Measurements from ENCODE around the gene CCDC188. TPM values are rescaled to one million over a fixed set of nuclear protein-coding genes. Genes with fewer than 3 reads are reported as not detected.

The CCDC188 gene
- total and polyA plus RNA-seq, 2 of the 8 experiments (the other 6 are each of a cell fraction or from before 2014, with no cell fraction given), result not detected

- Histone ChIP-seq H3K14ac (ENCODE audit: insufficient read length) (no peak overlapping the region), H4K5ac (ENCODE audit: insufficient read length, low read depth, low read length) (no peak overlapping the region)
- TF ChIP-seq CBX8 (IDR thresholded peaks at IDR 0.05; ENCODE audit: borderline replicate concordance, low read depth, low read length) (no peak), ZNF274 (IDR thresholded peaks at IDR 0.05; ENCODE audit: borderline replicate concordance, extremely low read depth, low read length) (no peak), NANOG (IDR thresholded peaks at IDR 0.05; ENCODE audit: insufficient read depth, low read depth, low read length, poor library complexity, severe bottlenecking) (no peak), PHF8 (conservative IDR thresholded peaks at IDR 0.05; ENCODE audit: low read depth, low read length) (no peak), CHD1 (IDR thresholded peaks at IDR 0.05; ENCODE audit: low read depth, low read length) (no peak), MAFK (IDR thresholded peaks at IDR 0.05; ENCODE audit: low read depth, low read length) (no peak), SIX5 (IDR thresholded peaks at IDR 0.05; ENCODE audit: low read depth, low read length) (no peak), CREB1 (IDR thresholded peaks at IDR 0.05) (no peak)
- TF ChIP-seq, protein P1, sequence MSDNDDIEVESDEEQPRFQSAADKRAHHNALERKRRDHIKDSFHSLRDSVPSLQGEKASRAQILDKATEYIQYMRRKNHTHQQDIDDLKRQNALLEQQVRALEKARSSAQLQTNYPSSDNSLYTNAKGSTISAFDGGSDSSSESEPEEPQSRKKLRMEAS (IDR thresholded peaks at IDR 0.05), result no peak
Observed at GRCh38 chr22:20106205-20106848, 44.5 kb downstream of the CCDC188 start.

More at GRCh38 chr22:20106205-20106848, 44.5 kb downstream of the CCDC188 start:
- H3K27ac ChIP-seq (ENCODE audit: low read depth, low read length), result no peak overlapping the region
- no peak overlapping the region for H2BK5ac ChIP-seq (ENCODE audit: low read depth, low read length)
- 90% methylated on average over 20 of the region's 20 CpGs; no CpG with 5 or more reads in 1 of the 2 experiments for WGBS, 2 experiments (ENCODE audit: extremely low coverage in 1 of 2, insufficient coverage in 1 of 2, insufficient read length in 1 of 2, insufficient replicate concordance in 2 of 2, low coverage in 1 of 2, low lambda C conversion rate in 2 of 2, missing lambda C conversion rate in 1 of 2)
- H3K36me3 ChIP-seq (ENCODE audit: control insufficient read depth in 2 of 4, insufficient read depth in 4 of 4, low read length in 3 of 4), result peaks cover 59 to 83% (median 67%) of the 10 kb centered on the region in 4 experiments
- H2AK5ac ChIP-seq (ENCODE audit: low read depth, low read length), result no peak overlapping the region
- no peaks in the 10 kb centered on the region for H3K4me1 ChIP-seq (replicated peaks in 1 of 4; ENCODE audit: control insufficient read depth in 3 of 4, insufficient read depth in 4 of 4, low read length in 3 of 4)
- H3K4me3 ChIP-seq (ENCODE audit: extremely low read depth in 1 of 4, insufficient read depth in 2 of 4, low read depth in 3 of 4, low read length in 4 of 4), result no peak overlapping the region
- H2BK120ac ChIP-seq (replicated peaks; ENCODE audit: low read depth, low read length), result no peak overlapping the region
- peaks cover 0 to 19% of the 10 kb centered on the region in 2 experiments; a peak in 3 of 4 replicates for H3K79me2 ChIP-seq (ENCODE audit: control insufficient read depth in 1 of 2, insufficient read depth in 2 of 2, low read length in 2 of 2)
- no peaks in the 10 kb centered on the region for H3K23me2 ChIP-seq (ENCODE audit: low read depth, low read length)
- H2BK15ac ChIP-seq (ENCODE audit: low read length), result no peak overlapping the region
- H2BK12ac ChIP-seq (ENCODE audit: low read depth, low read length), result no peak overlapping the region
- no peak overlapping the region for H2BK20ac ChIP-seq (ENCODE audit: low read length)
- no peaks in the 10 kb centered on the region for H3K9me3 ChIP-seq (ENCODE audit: insufficient read depth in 2 of 2, low read depth in 1 of 2, low read length in 1 of 2)
- H4K8ac ChIP-seq (ENCODE audit: extremely low read depth, insufficient read depth, low read length), result no peak overlapping the region
- H2AFZ ChIP-seq (ENCODE audit: low read length), result no peak overlapping the region
- DNase-seq (ENCODE audit: low read depth in 1 of 2, low spot score in 2 of 2) (no peak), FAIRE-seq (no peak)
- H3K27me3 ChIP-seq (replicated peaks in 1 of 4; ENCODE audit: control insufficient read depth in 3 of 4, extremely low read depth in 1 of 4, insufficient read depth in 3 of 4, low read length in 3 of 4), result no peaks in the 10 kb centered on the region
- H3K4me2 ChIP-seq (ENCODE audit: insufficient read depth in 1 of 2, low read depth in 2 of 2, low read length in 2 of 2), result no peak overlapping the region
- no peak overlapping the region for H3K18ac ChIP-seq (ENCODE audit: extremely low read depth, low read length)
- no peak overlapping the region for H3K9ac ChIP-seq (replicated peaks in 1 of 4; ENCODE audit: extremely low read depth in 1 of 4, low read depth in 3 of 4, low read length in 3 of 4)
- no peak overlapping the region for H3K23ac ChIP-seq (ENCODE audit: insufficient read length)
- H4K91ac ChIP-seq (replicated peaks; ENCODE audit: insufficient read length, low read length), result no peak overlapping the region
- H3K4ac ChIP-seq (replicated peaks; ENCODE audit: insufficient read length, low read depth, low read length), result no peak overlapping the region
- ChIA-PET CTCF (ENCODE audit: partially characterized antibody) (interaction anchor here (1.4 to 3.3 kb wide), 4 partner anchors 10 to 21 kb away, joined by 4 to 16 read pairs (median 8); no protein-coding TSS in a partner anchor), POLR2A (ENCODE audit: partially characterized antibody) (interaction anchor here (1.2 to 29.4 kb wide), 5 partner anchors 5 to 27 kb away, joined by 4 to 598 read pairs (median 43); partner anchors contain the start of genes DGCR8, RANBP1 and TRMT2A)
- no peak overlapping the region for H3K56ac ChIP-seq (replicated peaks; ENCODE audit: insufficient read length, low read depth, low read length)
- H3K79me1 ChIP-seq (ENCODE audit: low read depth, low read length), result peaks cover 14% of the 10 kb centered on the region
- H4K20me1 ChIP-seq (replicated peaks in 1 of 2; ENCODE audit: control insufficient read depth in 1 of 2, insufficient read depth in 2 of 2, low read length in 2 of 2), result peaks cover 21 to 54% of the 10 kb centered on the region in 2 experiments
